H1 (cell line): ENCODE measurements around the gene MOCS3. TPM values are rescaled to one million over a fixed set of nuclear protein-coding genes. Genes with fewer than 3 reads are reported as not detected.

Experiments used
- CHD2 ChIP-seq: IDR thresholded peaks from 2 replicates; pipeline ENCODE4 v1.6.1; 2012; ENCODE audit warnings: low read length, improper control_type of control experiment
- TBP ChIP-seq: IDR thresholded peaks from 2 replicates; pipeline ENCODE4 v1.6.1; 2011; ENCODE audit warnings: low read depth, low read length, improper control_type of control experiment
- polyA plus RNA-seq, 7 experiments: library from polyadenylated mRNA; depleted of rRNA in 3 of 7; stranded (reverse) in 5 of 7; unstranded in 2 of 7; fragments of >200 nt in 5 of 7; fragments of 200-250 nt in 2 of 7; gene quantifications; 1 replicate in 5 of 7; 2 replicates in 1 of 7; 4 replicates in 1 of 7; pipeline versions ENCODE4 v1.2.1 to v1.2.3, GENCODE V29; 2011 to 2013; ENCODE audit warnings: missing spikeins in 2 of 7, mixed read lengths in 2 of 7
- total RNA-seq: library from RNA; stranded (reverse); fragmentation: NEBNext Ultra II Directional; extraction: Animal tissue kit (Norgen Biotek cat#: 25700); gene quantifications from 2 replicates; pipeline ENCODE4 v1.2.1, GENCODE V29; 2021

The MOCS3 gene
- total and polyA plus RNA-seq, 2 of the 8 experiments (the other 6 are each of a cell fraction or from before 2014, with no cell fraction given) = 6.2 to 6.3 TPM

GRCh38 chr20:50929299-50930138, 29.1 kb upstream of the MOCS3 start (continued):
- TF ChIP-seq CHD2 = peak; percentile 83
- peak; percentile 49; the same call in 1 of the 2 replicates for TF ChIP-seq TBP
